H1 (cell line): ENCODE measurements around the gene GSE1. TPM values are rescaled to one million over a fixed set of nuclear protein-coding genes. Genes with fewer than 3 reads are reported as not detected.

Source experiments
- SAP30 ChIP-seq: fragments of 300-600 bp; sonication (generic); IDR thresholded peaks from 2 replicates; pipeline ENCODE4 v1.7.1; 2012; ENCODE audit warnings: low read length, moderate library complexity, mild to moderate bottlenecking, inconsistent platforms; ENCODE audit not compliant: insufficient read depth, insufficient replicate concordance
- polyA plus RNA-seq, 7 experiments: library from polyadenylated mRNA; depleted of rRNA in 3 of 7; stranded (reverse) in 5 of 7; unstranded in 2 of 7; fragments of >200 nt in 5 of 7; fragments of 200-250 nt in 2 of 7; gene quantifications; 1 replicate in 5 of 7; 2 replicates in 1 of 7; 4 replicates in 1 of 7; pipeline versions ENCODE4 v1.2.1 to v1.2.3, GENCODE V29; 2011 to 2013; ENCODE audit warnings: missing spikeins in 2 of 7, mixed read lengths in 2 of 7
- total RNA-seq: library from RNA; stranded (reverse); fragmentation: NEBNext Ultra II Directional; extraction: Animal tissue kit (Norgen Biotek cat#: 25700); gene quantifications from 2 replicates; pipeline ENCODE4 v1.2.1, GENCODE V29; 2021
- TF ChIP-seq, protein P1 (sequence below): fragments of 300-600 bp; sonication (generic); IDR thresholded peaks from 2 replicates; pipeline ENCODE4 v1.7.1; 2012; ENCODE audit warnings: low read length, moderate library complexity, mild to moderate bottlenecking, inconsistent platforms; ENCODE audit not compliant: insufficient replicate concordance

GSE1 gene
- total and polyA plus RNA-seq, 2 of the 8 experiments (the other 6 are each of a cell fraction or from before 2014, with no cell fraction given), result 26.0 to 65.6 TPM

DNA sequence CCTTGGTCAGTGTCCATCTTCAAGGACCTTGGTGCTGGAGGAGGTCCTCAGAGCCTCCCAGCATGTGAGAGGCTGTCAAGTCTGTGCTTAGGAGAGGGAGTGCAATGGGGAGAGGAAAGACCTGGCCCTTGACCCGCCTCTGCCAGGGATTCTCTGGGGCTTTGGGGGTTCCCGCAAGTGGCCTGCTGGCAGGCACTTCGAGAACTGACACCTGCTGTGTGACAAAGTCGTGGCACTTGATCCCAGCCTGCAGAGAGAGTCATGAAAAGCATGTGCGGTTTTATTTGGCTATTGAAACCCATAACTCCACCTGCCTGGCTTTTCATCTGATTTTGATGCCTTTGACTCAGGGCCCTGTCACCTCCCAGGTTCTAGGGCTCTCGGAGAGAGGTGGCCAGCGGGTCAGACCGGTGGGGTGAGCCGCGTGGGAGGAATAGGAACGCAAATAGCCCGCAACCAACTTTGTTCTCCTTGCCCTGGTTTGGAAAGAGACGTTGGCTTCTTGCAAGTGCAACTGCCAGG lies 42.8 kb upstream of the GSE1 start (continued):
- TF ChIP-seq, protein P1, sequence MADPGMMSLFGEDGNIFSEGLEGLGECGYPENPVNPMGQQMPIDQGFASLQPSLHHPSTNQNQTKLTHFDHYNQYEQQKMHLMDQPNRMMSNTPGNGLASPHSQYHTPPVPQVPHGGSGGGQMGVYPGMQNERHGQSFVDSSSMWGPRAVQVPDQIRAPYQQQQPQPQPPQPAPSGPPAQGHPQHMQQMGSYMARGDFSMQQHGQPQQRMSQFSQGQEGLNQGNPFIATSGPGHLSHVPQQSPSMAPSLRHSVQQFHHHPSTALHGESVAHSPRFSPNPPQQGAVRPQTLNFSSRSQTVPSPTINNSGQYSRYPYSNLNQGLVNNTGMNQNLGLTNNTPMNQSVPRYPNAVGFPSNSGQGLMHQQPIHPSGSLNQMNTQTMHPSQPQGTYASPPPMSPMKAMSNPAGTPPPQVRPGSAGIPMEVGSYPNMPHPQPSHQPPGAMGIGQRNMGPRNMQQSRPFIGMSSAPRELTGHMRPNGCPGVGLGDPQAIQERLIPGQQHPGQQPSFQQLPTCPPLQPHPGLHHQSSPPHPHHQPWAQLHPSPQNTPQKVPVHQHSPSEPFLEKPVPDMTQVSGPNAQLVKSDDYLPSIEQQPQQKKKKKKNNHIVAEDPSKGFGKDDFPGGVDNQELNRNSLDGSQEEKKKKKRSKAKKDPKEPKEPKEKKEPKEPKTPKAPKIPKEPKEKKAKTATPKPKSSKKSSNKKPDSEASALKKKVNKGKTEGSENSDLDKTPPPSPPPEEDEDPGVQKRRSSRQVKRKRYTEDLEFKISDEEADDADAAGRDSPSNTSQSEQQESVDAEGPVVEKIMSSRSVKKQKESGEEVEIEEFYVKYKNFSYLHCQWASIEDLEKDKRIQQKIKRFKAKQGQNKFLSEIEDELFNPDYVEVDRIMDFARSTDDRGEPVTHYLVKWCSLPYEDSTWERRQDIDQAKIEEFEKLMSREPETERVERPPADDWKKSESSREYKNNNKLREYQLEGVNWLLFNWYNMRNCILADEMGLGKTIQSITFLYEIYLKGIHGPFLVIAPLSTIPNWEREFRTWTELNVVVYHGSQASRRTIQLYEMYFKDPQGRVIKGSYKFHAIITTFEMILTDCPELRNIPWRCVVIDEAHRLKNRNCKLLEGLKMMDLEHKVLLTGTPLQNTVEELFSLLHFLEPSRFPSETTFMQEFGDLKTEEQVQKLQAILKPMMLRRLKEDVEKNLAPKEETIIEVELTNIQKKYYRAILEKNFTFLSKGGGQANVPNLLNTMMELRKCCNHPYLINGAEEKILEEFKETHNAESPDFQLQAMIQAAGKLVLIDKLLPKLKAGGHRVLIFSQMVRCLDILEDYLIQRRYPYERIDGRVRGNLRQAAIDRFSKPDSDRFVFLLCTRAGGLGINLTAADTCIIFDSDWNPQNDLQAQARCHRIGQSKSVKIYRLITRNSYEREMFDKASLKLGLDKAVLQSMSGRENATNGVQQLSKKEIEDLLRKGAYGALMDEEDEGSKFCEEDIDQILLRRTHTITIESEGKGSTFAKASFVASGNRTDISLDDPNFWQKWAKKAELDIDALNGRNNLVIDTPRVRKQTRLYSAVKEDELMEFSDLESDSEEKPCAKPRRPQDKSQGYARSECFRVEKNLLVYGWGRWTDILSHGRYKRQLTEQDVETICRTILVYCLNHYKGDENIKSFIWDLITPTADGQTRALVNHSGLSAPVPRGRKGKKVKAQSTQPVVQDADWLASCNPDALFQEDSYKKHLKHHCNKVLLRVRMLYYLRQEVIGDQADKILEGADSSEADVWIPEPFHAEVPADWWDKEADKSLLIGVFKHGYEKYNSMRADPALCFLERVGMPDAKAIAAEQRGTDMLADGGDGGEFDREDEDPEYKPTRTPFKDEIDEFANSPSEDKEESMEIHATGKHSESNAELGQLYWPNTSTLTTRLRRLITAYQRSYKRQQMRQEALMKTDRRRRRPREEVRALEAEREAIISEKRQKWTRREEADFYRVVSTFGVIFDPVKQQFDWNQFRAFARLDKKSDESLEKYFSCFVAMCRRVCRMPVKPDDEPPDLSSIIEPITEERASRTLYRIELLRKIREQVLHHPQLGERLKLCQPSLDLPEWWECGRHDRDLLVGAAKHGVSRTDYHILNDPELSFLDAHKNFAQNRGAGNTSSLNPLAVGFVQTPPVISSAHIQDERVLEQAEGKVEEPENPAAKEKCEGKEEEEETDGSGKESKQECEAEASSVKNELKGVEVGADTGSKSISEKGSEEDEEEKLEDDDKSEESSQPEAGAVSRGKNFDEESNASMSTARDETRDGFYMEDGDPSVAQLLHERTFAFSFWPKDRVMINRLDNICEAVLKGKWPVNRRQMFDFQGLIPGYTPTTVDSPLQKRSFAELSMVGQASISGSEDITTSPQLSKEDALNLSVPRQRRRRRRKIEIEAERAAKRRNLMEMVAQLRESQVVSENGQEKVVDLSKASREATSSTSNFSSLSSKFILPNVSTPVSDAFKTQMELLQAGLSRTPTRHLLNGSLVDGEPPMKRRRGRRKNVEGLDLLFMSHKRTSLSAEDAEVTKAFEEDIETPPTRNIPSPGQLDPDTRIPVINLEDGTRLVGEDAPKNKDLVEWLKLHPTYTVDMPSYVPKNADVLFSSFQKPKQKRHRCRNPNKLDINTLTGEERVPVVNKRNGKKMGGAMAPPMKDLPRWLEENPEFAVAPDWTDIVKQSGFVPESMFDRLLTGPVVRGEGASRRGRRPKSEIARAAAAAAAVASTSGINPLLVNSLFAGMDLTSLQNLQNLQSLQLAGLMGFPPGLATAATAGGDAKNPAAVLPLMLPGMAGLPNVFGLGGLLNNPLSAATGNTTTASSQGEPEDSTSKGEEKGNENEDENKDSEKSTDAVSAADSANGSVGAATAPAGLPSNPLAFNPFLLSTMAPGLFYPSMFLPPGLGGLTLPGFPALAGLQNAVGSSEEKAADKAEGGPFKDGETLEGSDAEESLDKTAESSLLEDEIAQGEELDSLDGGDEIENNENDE, result no peak
- TF ChIP-seq SAP30, result no peak
